Bone marrow (tissue), 2 donors: ENCODE measurements around the gene IRGQ.
"Not testable (repeated sequence)": the region's sequence is repeated elsewhere in the genome, so short reads cannot be mapped to it uniquely, and the experiment has no call there.

ENCODE experiments used
- DNase-seq, 2 donors: peaks; one replicate each; lab custom pipeline; 2025; lab: John Stamatoyannopoulos, UW

IRGQ gene

DNA sequence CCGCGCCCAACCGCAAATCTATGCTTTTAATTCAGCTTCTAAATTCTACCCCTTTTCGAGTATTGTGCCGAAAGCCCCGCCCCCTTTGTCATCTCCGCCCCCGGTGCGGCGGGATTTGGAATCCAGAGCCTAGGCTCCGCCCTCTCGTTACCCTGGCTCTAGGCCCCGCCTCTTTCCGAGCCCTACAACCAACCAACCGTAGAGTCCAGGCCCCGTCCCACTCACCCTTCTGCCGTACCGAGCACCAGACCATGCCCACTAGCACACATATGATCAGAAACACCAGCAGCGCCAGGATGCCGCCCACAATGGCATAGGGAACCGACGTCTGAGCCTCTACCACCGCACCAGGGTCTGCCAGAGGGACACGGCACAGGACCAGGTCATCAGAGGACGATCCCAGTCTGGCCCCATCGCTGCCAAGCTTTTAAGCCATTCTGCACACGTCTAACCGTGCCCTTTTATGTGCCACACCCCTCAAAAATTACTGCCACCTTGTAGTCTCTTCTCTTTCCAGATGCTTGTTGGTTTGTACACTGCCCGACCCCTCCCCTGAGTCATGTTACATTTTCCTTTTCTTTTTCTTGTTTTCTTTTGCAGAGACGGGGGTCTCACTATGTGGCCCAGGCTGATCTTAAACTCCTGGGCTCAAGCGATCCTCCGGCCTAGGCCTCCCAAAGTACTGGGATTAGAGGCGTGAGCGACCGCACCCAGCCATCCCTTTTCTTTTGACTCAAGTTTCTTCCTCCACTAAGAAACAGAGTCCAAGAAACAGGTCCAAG lies 28.1 kb upstream of the IRGQ start:
- DNase-seq: no peak

- no peak for DNase-seq
Measured at GRCh38 chr19:43622956-43623355, 27.0 kb upstream of the IRGQ start.

GRCh38 chr19:43622070-43622469 lies 26.1 kb upstream of the IRGQ start:
- DNase-seq: no peak

DNA sequence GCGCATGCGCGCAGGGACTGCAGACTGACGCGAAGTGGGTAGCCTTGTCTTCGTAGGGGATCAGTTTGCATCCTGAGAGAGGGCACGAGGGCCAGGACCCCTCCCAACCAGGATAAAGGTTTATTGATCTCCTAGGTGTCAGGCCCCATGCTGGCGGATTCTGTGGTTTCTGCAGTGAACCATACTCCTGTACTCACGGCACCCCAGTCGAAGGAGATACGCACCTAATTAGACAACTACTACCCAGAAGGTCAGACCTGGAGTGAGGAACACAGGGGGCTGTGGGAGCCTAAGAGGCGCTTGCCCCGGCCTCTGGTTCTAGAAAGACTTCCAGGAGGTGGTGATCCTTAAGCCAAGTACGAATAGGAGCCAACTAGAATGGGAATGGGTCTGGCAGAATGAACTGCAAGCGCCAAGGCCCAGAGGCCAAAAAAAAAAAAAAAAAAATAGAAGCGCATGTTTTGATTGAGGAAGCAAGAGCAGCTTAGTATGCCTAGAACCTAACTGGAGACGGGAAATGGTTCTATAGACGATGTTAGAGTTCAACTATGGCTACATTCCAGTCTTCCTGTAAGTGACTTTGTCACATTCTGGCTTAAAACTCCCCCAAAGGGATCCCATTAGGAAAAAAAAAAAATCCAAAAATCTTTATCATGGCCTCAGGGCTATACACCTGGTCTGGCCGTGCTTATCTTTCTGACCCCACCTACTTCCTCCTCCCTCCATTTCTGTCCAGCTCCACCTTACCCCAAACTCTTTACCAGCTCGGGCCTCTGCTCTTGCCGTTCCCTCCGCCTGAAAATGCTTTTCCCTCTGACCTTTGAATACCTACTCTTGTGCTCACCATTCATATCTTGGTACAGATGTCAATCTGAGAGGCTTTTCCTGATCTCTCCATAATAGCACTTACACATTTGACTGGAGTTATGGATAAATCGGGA lies 24.4 kb upstream of the IRGQ start:
- DNase-seq: no peak

DNA sequence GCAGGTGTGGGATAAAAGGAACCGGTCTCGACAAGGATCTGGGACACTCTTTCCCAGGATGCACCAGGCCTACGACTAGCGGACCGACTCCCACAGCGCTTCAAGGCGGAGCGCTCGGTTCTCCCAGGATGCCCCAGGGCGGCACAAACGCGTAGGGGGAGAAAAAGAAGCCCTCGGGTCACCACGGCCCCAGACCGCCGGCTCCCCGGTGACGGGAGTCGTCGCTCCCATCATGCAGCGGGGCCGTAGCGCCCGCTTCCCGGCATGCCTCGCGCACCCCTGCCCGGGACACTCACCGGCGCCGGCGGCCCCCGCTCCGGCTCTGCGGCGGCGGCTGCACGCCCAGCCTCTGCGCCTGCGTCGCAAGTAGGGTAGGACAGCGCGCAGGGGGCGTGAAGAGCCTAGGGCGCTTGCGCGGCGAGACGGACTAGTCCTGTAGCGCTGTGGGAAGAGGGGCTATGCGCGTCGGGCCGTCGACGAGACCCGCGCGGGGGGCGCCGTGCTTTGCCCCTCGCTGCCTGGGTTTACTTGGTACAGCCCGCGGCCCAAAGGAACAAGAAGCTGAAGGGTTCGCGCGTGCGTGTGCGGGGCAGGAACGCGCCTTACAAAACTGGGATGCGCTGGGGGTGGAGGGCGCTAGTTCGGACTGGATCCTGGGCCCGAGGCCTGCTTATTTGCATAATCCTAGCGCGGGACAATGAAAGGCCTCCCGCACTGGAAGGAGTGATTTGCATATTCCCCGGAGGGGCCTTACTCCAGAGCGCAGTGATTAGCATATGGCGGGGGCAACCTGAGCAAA lies 23.5 kb upstream of the IRGQ start, which contains the start of gene ZNF428:
TSS of gene ZNF428 (minus strand) at position 368 of the 799 bp plus-strand sequence. CDS start 5,325 bp downstream, outside the sequence.
- peak; percentile 71 to 76 for DNase-seq

- DNase-seq: peak in 1 of 2 donors; percentile 59
Measured at GRCh38 chr19:43618921-43619261, 23.0 kb upstream of the IRGQ start.

- no peak for DNase-seq
Measured at GRCh38 chr19:43616954-43617353, 21.0 kb upstream of the IRGQ start.

DNA sequence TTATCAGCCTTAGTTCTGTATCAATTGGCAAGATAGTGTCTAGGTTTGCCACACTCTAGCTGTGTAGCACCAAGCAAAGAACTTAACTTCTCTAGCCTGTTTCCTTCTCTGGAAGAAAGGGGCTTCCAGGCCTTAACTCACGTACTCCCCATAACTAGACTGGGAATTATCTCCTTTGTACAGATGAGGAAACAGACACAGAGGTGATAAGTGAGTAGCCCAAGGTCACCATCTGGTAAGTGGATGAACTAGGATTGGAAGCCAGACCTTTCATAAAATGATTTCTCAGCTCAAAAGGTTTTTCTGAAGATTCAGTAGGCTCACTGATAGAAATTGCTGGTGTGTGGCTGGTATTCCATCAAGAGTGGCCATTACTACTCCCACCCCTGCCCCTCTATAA lies 20.4 kb upstream of the IRGQ start:
- DNase-seq: no peak

GRCh38 chr19:43612374-43612773 lies 16.4 kb upstream of the IRGQ start:
- DNase-seq: no peak

DNA sequence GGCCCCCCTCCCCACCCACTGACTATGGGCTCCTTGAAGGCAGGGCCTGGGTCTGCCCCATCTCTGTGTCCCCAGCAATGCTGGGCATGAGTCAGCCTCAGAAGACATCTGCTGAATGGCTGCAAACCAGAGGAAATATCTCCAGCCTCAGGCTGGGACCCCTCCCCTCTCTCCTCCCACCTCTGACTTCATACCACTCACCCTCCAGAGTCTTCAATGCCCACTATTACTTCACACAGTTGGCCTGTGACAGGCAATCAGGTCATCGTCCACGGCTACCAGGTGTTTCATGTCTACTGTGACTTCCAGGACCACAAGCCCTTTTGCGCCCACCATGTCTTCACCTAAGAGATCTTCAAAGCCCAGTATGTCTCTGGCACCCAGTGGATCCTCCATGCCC lies 15.9 kb upstream of the IRGQ start, which contains the start of gene SRRM5:
TSS of gene SRRM5 (plus strand) at position 301 of the 400 bp plus-strand sequence. CDS start at position 335, 34 bp downstream.
- DNase-seq: no peak

DNA sequence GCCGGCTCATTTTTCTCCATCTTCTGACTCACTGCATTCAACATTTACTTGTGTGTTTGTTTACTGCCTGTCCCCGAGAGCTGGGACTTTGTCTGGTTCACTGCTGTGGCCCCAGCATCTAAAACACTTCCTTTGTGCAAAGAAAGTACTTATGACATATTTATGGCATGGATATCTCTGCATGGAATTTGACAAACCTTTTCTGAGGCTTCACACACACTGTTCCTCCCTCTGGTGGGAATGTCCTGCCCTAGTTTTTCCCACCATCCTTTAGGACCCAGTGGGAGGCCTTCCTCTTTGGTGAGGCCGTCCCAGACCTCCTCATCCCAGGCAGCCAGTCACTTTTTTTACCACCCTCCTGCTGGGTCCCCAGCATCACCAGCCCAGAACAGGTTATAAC lies 14.6 kb upstream of the IRGQ start:
- DNase-seq: no peak

DNA sequence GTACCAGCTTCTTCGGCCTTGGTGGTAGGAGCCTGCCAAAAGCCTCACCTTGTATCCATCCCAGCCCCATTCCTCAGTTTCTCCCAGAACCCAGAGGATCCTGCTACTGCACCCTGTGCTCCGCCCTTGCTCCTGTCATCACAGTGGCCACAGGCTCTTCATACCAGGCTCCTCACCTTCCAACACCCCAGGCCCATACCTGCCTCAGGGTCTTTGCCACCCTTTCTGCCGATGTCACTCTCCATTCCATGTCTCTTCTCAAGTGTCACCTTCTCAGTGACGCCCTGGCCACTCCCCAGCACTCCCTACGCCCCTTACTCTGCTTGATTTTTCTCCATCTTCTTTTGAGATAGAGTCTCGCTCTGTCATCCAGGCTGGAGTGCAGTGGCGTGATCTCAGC lies 13.9 kb upstream of the IRGQ start:
- no peak for DNase-seq

DNA sequence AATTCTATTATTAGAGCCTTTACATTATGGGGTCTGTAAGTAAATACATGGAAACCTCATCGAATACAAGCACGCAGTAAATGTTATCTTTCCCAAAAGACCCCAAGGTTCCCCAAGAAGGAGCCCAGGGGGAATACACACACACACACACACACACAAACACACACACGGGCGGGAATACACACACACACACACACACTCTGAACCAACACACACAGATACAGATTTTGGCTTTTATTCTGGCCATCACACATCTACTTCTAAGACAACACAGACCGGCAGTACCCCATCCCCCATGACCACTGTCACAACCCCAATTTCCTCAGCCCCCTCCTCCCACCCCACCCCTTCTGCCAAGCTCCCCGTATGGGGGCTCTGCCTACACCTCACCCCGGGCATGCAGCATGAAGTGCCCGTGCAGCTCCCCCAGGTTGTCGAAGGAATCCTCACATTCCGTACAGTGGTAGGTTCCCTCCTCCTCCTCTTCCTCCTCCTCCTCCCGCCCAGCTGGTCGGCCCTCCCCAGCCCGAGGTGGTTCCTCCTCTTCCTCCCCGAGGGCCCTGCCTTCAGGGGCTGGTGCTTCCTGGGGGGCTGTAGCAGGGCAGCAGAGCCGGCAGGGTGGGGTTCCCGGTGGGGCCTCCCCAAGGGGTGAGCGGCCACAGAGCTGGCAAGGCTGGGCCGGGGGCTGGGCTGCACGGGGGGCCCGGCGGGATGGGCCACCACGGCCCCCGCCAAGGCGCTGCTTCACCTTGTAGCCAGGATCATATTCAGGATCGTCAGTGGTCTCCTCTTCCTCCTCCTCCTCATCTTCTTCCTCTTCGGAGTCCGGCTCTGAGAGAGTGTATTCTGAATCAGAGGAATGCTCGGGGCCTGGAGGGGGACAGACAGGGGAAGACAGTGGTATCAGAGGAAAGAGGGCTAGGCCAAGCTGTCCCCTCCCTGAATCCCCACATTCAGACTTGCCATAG lies 11.6 kb upstream of the IRGQ start:
- no peak for DNase-seq

DNA sequence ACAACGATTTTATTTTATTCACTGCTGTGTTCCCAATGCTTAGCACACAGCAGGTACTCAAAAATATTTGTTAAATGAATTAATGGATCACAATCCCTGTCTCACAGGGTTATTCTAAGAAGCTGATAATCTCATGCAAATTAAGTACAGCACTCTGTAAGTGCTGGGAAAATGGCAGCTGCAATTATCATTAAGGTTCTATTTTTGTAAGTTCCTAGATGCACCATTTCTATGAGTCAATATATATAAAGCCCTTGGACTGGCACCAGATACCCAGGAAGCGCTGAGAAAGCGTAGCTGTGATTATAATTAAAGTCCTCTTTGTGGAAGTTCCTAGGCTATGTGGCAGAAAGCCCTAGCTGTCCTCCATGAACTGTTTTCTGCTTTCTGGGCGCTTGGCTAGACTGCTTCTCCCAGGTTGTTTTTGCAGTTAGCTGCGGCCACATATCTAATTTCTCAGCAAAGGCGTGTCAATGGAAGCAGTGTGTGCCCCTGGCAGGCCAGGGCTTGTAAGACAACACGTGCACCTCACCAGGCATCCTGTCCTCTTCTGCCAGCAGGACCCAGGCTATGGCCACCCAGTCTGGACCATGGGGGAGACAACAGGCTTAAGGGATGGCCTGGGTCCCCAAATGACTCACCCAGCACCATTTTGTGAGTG lies 10.8 kb upstream of the IRGQ start:
- DNase-seq: no peak

GRCh38 chr19:43605875-43606568 lies 10.1 kb upstream of the IRGQ start:
- DNase-seq: no peak

DNA sequence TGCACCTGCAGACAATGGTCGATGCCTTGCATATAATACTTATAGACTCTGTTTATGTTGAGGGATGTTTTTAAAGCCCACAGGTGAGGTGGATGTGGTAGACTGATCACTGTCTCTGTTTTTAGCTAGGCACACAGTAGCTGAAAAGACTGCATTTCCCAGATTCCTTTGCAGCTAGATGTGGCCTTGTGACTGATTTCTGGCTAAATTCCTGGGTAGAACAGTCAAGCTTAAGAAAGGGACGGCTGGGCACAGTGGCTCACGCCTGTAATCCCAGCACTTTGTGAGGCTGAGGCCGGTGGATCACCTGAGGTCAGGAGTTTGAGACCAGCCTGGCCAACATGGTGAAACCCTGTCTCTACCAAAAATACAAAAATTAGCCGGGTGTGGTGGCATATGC lies 4.4 kb upstream of the IRGQ start:
- not testable (repeated sequence) for DNase-seq

DNA sequence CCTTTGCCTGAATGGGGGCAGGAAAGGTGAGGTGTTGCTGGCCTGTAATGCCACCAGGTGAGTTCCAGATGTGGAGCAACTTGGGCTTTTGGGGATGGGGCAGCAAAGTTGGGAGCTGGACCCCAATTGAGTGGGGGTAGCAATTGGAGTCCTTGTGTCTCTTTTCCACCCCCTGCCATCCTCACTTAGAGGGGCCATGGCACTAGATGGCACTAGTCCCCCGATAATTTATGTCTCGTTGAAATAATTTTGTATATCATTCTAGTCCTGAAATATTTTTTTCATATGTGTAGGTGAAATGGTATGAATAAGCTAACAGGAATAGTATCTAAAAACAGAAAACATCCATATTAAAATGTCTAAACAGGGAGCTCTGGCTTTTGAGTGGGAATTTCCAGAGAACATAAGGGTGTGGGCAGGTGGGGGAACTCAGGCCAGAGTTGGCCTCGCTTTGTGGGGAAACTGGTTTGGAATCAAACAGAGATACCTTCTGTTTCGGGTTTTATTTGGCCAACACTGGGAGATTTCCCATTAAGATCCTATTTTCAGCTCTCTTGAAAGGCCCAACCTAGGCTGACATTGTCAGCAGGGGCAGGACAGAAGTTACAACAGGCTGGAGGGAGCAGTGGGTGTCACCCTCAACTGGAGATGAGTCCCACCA lies 3.8 kb upstream of the IRGQ start:
- no peak for DNase-seq

DNA sequence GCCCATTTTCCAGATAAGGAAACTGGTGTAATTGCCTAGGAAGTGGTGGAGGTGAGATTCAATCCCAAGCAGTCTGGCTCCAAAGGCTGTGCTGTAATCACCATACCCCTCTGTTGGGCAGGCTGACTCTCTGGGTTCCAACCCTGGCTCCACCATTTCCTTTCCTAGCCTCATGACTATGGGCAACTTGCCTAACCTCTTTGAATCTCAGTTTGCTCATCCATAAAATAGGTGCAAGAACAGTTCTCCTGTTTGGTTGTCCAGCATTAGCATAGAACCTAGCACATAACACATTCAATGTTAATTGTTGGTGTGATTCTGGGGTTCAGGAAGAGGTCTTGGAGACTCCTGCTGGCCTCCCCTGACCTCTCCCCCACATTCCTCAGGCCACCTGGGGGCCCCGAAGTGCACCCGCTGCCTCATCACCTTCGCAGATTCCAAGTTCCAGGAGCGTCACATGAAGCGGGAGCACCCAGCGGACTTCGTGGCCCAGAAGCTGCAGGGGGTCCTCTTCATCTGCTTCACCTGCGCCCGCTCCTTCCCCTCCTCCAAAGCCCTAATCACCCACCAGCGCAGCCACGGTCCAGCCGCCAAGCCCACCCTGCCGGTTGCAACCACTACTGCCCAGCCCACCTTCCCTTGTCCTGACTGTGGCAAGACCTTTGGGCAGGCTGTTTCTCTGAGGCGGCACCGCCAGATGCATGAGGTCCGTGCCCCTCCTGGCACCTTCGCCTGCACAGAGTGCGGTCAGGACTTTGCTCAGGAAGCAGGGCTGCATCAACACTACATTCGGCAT lies 2.7 kb upstream of the IRGQ start:
- no peak for DNase-seq
